HG02852 (cell line): ENCODE results near the gene PGR.
"Not testable (repeated sequence)": the region's sequence is repeated elsewhere in the genome, so short reads cannot be mapped to it uniquely, and the experiment has no call there.

ENCODE experiments used
- ATAC-seq: cut with Tn5 transposase; IDR thresholded peaks from one replicate; pipeline ENCODE4 v1.9.1; 2021; ENCODE audit warnings: mild to moderate bottlenecking, moderate library complexity; ENCODE audit not compliant: unreplicated experiment

The PGR gene

GRCh38 chr11:101013702-101014101 lies 115.9 kb downstream of the PGR start:
- not testable (repeated sequence) for ATAC-seq

GRCh38 chr11:101011881-101012280 lies 117.7 kb downstream of the PGR start:
- ATAC-seq: no peak

GRCh38 chr11:101010899-101011298 lies 118.7 kb downstream of the PGR start:
- ATAC-seq: no peak

- ATAC-seq: no peak
Observed at GRCh38 chr11:101009690-101010055, 119.9 kb downstream of the PGR start.

GRCh38 chr11:101008961-101009689 lies 120.5 kb downstream of the PGR start:
- ATAC-seq: no peak

GRCh38 chr11:101003468-101003867 lies 126.1 kb downstream of the PGR start:
- ATAC-seq: peak; percentile 60

- no peak for ATAC-seq
Observed at GRCh38 chr11:100999756-101000155, 129.9 kb downstream of the PGR start.

GRCh38 chr11:100994966-100995365 lies 134.6 kb downstream of the PGR start:
- ATAC-seq: no peak

- no peak for ATAC-seq
Observed at GRCh38 chr11:100991541-100991940, 138.1 kb downstream of the PGR start.

- ATAC-seq: no peak
Observed at GRCh38 chr11:100990931-100991330, 138.7 kb downstream of the PGR start.

- ATAC-seq: peak; percentile 94
Observed at GRCh38 chr11:100984668-100985067, 144.9 kb downstream of the PGR start.

- no peak for ATAC-seq
Observed at GRCh38 chr11:100981196-100981824, 148.3 kb downstream of the PGR start.

GRCh38 chr11:100980156-100980555 lies 149.5 kb downstream of the PGR start:
- no peak for ATAC-seq
